ENCODE measurements around the gene TNNT1.

TNNT1 gene

GRCh38 chr19:55149078-55150003, at the start of gene TNNT1:
TSS of gene TNNT1 (minus strand) at chr19:55149206. CDS start at chr19:55147157, 2,049 bp downstream.
- ChIA-PET POLR2A (no interaction called here), CTCF (interaction anchor here (1.2 kb wide), 1 partner anchor 13 kb away, joined by 3 read pairs; no protein-coding TSS in a partner anchor)
- DNase-seq (ENCODE audit: extremely low spot score), result no peak
- TF ChIP-seq CTCF (IDR thresholded peaks at IDR 0.05; ENCODE audit: control extremely low read depth, extremely low read depth, low read depth, missing control alignments), result no peak

GRCh38 chr19:55198651-55199050, 49.6 kb upstream of the TNNT1 start:
- ChIA-PET POLR2A (no interaction called here), CTCF (interaction anchor here (1.0 to 2.2 kb wide), 2 partner anchors 15 to 270 kb away, joined by 3 to 5 read pairs; no protein-coding TSS in a partner anchor)
- TF ChIP-seq CTCF (IDR thresholded peaks at IDR 0.05; ENCODE audit: control extremely low read depth, extremely low read depth, low read depth, missing control alignments), result no peak
- no peak for DNase-seq (ENCODE audit: extremely low spot score)

GRCh38 chr19:55197528-55197927, 48.5 kb upstream of the TNNT1 start:
- TF ChIP-seq CTCF (IDR thresholded peaks at IDR 0.05; ENCODE audit: control extremely low read depth, extremely low read depth, low read depth, missing control alignments), result no peak
- CTCF ChIA-PET, result interaction anchor here (2.2 kb wide), 1 partner anchor 14 kb away, joined by 5 read pairs; no protein-coding TSS in a partner anchor

GRCh38 chr19:55196803-55197202, 47.8 kb upstream of the TNNT1 start:
- DNase-seq (ENCODE audit: extremely low spot score), result no peak
- ChIA-PET POLR2A (interaction anchor here (1.0 kb wide), 1 partner anchor 14 kb away, joined by 6 read pairs; no protein-coding TSS in a partner anchor), CTCF (interaction anchor here (2.2 kb wide), 1 partner anchor 13 kb away, joined by 5 read pairs; no protein-coding TSS in a partner anchor)
- TF ChIP-seq CTCF (IDR thresholded peaks at IDR 0.05; ENCODE audit: control extremely low read depth, extremely low read depth, low read depth, missing control alignments), result no peak

More at GRCh38 chr19:55197528-55197927, 48.5 kb upstream of the TNNT1 start:
- peak; percentile 29 for DNase-seq (ENCODE audit: extremely low spot score)
- POLR2A ChIA-PET, result interaction anchor here (1.0 kb wide), 1 partner anchor 13 kb away, joined by 6 read pairs; no protein-coding TSS in a partner anchor

- no peak for TF ChIP-seq CTCF (IDR thresholded peaks at IDR 0.05; ENCODE audit: control extremely low read depth, extremely low read depth, low read depth, missing control alignments)
- CTCF ChIA-PET, result interaction anchor here (1.2 to 3.5 kb wide), 2 partner anchors 33 to 413 kb away, joined by 3 to 10 read pairs; no protein-coding TSS in a partner anchor
- POLR2A ChIA-PET, result interaction anchor here (0.6 kb wide), 1 partner anchor 13 kb away, joined by 4 read pairs; no protein-coding TSS in a partner anchor
- DNase-seq (ENCODE audit: extremely low spot score), result no peak
Measured at GRCh38 chr19:55193481-55193880, 44.5 kb upstream of the TNNT1 start.

- TF ChIP-seq CTCF (IDR thresholded peaks at IDR 0.05; ENCODE audit: control extremely low read depth, extremely low read depth, low read depth, missing control alignments), result no peak
- CTCF ChIA-PET, result no interaction called here
- no peak for DNase-seq (ENCODE audit: extremely low spot score)
- POLR2A ChIA-PET, result no interaction called here
Measured at GRCh38 chr19:55189403-55189835, 40.4 kb upstream of the TNNT1 start.
